Motor neuron (in vitro differentiated cells): Measurements from ENCODE around the gene OR8B12. TPM values are rescaled to one million over a fixed set of nuclear protein-coding genes. Genes with fewer than 3 reads are reported as not detected.
"Not testable (repeated sequence)": the region's sequence is repeated elsewhere in the genome, so short reads cannot be mapped to it uniquely, and the experiment has no call there.

Experiments
- ATAC-seq, 8 experiments: fragments of 200-7000 bp; cut with Tn5 transposase; replicated peaks in 6 of 8; 2 replicates each; pipeline ENCODE4 v1.8.0; 2021; ENCODE audit warnings: mild to moderate bottlenecking in 8 of 8, moderate library complexity in 8 of 8
- H3K27ac ChIP-seq, 2 donors: fragments of 250-450 bp; sonication (Bioruptor Pico); 2 replicates each; pipeline ENCODE4 v1.9.0; 2021; ENCODE audit warnings: antibody characterized with exemption in 2 of 2, mild to moderate bottlenecking in 2 of 2, moderate library complexity in 1 of 2
- H3K4me1 ChIP-seq, 2 donors: fragments of 250-450 bp; sonication (Bioruptor Pico); replicated peaks in 1 of 2; 2 replicates each; pipeline ENCODE4 v1.6.1; 2021; ENCODE audit warnings: antibody characterized with exemption in 2 of 2, mild to moderate bottlenecking in 2 of 2, moderate library complexity in 1 of 2
- H3K4me3 ChIP-seq, 5 donors: fragments of 250-450 bp; sonication (Bioruptor Pico); 2 replicates each; pipeline ENCODE4 v1.9.0; 2021; ENCODE audit warnings: antibody characterized with exemption in 5 of 5, mild to moderate bottlenecking in 5 of 5, moderate library complexity in 4 of 5
- WGBS, 10 experiments: fragments of 450-650 bp; shearing (Covaris generic); methylation state at CpG; one replicate each; pipeline ENCODE4 v1.0.0; 2022; 5-methylcytosine and 5-hydroxymethylcytosine counted together
- in situ Hi-C, 9 experiments: fragments of 400-800 bp; cut with MboI; loops; one replicate each; pipeline ENCODE4 v1.15.0; 2021; ENCODE audit warnings: low sequenced_read_pairs in 9 of 9, low pct_unique_long_range_greater_than_20kb in 2 of 9; ENCODE audit not compliant: unreplicated experiment in 9 of 9
- total RNA-seq, 8 experiments: library from RNA; unstranded; fragments of 300-600 nt; gene quantifications; 2 replicates each; pipeline versions ENCODE4 v1.2.3 to v1.2.4, GENCODE V29; 2022

Gene OR8B12
- total RNA-seq, 8 experiments from 2014 or later = 0.25 to 1.2 (median 0.40) TPM; not detected in 4

GRCh38 chr11:124518989-124519451 is 24.4 kb downstream of the OR8B12 start:
- 29 to 100% (median 83%) methylated on average over 1 to 3 of the region's 3 CpGs; no CpG with 5 or more reads in 1 of the 10 experiments for WGBS, 10 experiments
- no peak overlapping the region for H3K4me3 ChIP-seq
- H3K4me1 ChIP-seq = peaks cover 0 to 4% of the 10 kb centered on the region in 2 donors
- in situ Hi-C loops = no loop called here
- peak in 6 of 8 experiments; percentile 39 to 83 (median 66) for ATAC-seq
- no peak overlapping the region for H3K27ac ChIP-seq

GRCh38 chr11:124517314-124517713 is 26.1 kb downstream of the OR8B12 start:
- Histone ChIP-seq H3K4me3 (no peak overlapping the region), H3K4me1 (peaks cover 0 to 4% of the 10 kb centered on the region in 2 donors), H3K27ac (no peak overlapping the region)
- in situ Hi-C loops = no loop called here
- 0 to 96% (median 73%) methylated on average over 2 to 11 of the region's 12 CpGs; no CpG with 5 or more reads in 3 of the 10 experiments for WGBS, 10 experiments
- ATAC-seq = no peak

- in situ Hi-C loops, H3K4me1 ChIP-seq, H3K4me3 ChIP-seq, H3K27ac ChIP-seq, ATAC-seq: not testable (repeated sequence)
- 0 to 100% (median 92%) methylated on average over 1 to 4 of the region's 4 CpGs; no CpG with 5 or more reads in 3 of the 10 experiments for WGBS, 10 experiments
Measured at GRCh38 chr11:124514675-124515074, 28.8 kb downstream of the OR8B12 start.

GRCh38 chr11:124514131-124514530 is 29.3 kb downstream of the OR8B12 start:
- WGBS, 10 experiments = 16 to 100% (median 86%) methylated on average over 1 to 3 of the region's 3 CpGs; no CpG with 5 or more reads in 1 of the 10 experiments
- no peak overlapping the region for H3K27ac ChIP-seq
- peaks cover 0 to 3% of the 10 kb centered on the region in 2 donors for H3K4me1 ChIP-seq
- H3K4me3 ChIP-seq = no peak overlapping the region
- in situ Hi-C loops = no loop called here
- no peak for ATAC-seq

- no peak overlapping the region for H3K4me3 ChIP-seq
- no peaks in the 10 kb centered on the region for H3K4me1 ChIP-seq
- no peak overlapping the region for H3K27ac ChIP-seq
- in situ Hi-C loops = no loop called here
- no peak for ATAC-seq
Measured at GRCh38 chr11:124511745-124512144, 31.7 kb downstream of the OR8B12 start.

- no peak for ATAC-seq
- WGBS, 10 experiments = 27 to 80% (median 70%) methylated on average over 1 to 3 of the region's 4 CpGs; no CpG with 5 or more reads in 5 of the 10 experiments
- H3K4me1 ChIP-seq = no peaks in the 10 kb centered on the region
- in situ Hi-C loops = no loop called here
- H3K4me3 ChIP-seq = no peak overlapping the region
- H3K27ac ChIP-seq = no peak overlapping the region
Measured at GRCh38 chr11:124510279-124510678, 33.2 kb downstream of the OR8B12 start.

GRCh38 chr11:124499711-124500110 is 43.7 kb downstream of the OR8B12 start:
- no peaks in the 10 kb centered on the region for H3K4me1 ChIP-seq
- 38 to 100% (median 80%) methylated on average over 1 to 7 of the region's 8 CpGs; no CpG with 5 or more reads in 1 of the 10 experiments for WGBS, 10 experiments
- in situ Hi-C loops = no loop called here
- H3K4me3 ChIP-seq = no peak overlapping the region
- no peak for ATAC-seq
- H3K27ac ChIP-seq = no peak overlapping the region

GRCh38 chr11:124493016-124493655 is 50.3 kb downstream of the OR8B12 start:
- H3K4me3 ChIP-seq = no peak overlapping the region
- in situ Hi-C loops = no loop called here
- 0 to 100% (median 87%) methylated on average over 1 to 4 of the region's 4 CpGs for WGBS, 10 experiments
- H3K4me1 ChIP-seq = no peaks in the 10 kb centered on the region
- no peak overlapping the region for H3K27ac ChIP-seq
- peak in 1 of 8 experiments; percentile 44 for ATAC-seq

Other genes with a start within 250 kb of the OR8B12 start
- under 1 TPM in 5 of 8 experiments, not detected in 3; 0.05 to 0.66 (median 0.18) TPM for gene OR8D1, start 229.7 kb downstream of the OR8B12 start, total RNA-seq
- gene OR8D2, start 223.5 kb downstream of the OR8B12 start, total RNA-seq = under 1 TPM in 2 of 8 experiments, not detected in 6; 0.42 to 0.76 TPM
- gene OR8B2, start 159.2 kb downstream of the OR8B12 start, total RNA-seq = under 1 TPM in 1 of 8 experiments, not detected in 7; 0.66 TPM
- under 1 TPM in 2 of 8 experiments, not detected in 6; 0.09 to 0.33 TPM for gene OR8B3, start 144.6 kb downstream of the OR8B12 start, total RNA-seq
- under 1 TPM in 1 of 8 experiments, not detected in 7; 0.38 TPM for gene OR8B4, start 118.8 kb downstream of the OR8B12 start, total RNA-seq
- under 1 TPM in 5 of 8 experiments, not detected in 3; 0.04 to 0.76 (median 0.14) TPM for gene OR8B8, start 98.0 kb downstream of the OR8B12 start, total RNA-seq
- gene OR8A1, start 26.3 kb upstream of the OR8B12 start, total RNA-seq = under 1 TPM in 5 of 8 experiments, not detected in 3; 0.04 to 0.66 (median 0.23) TPM
- under 1 TPM in 2 of 8 experiments, not detected in 6; 0.33 to 0.42 TPM for gene PANX3, start 67.8 kb upstream of the OR8B12 start, total RNA-seq
- 10 to 100 TPM; 16.8 to 49.6 (median 25.9) TPM for gene TBRG1, start 79.2 kb upstream of the OR8B12 start, total RNA-seq
- gene SIAE, start 130.1 kb upstream of the OR8B12 start, total RNA-seq = 10 to 100 TPM in 4 of 8 experiments, 1 to 10 TPM in 4; 3.2 to 78.6 (median 15.5) TPM
- gene SPA17, start 130.2 kb upstream of the OR8B12 start, total RNA-seq = 10 to 100 TPM; 13.7 to 71.4 (median 20.1) TPM
- 10 to 100 TPM in 3 of 8 experiments, 1 to 10 TPM in 2, under 1 TPM in 3; 0.49 to 34.2 (median 2.6) TPM for gene NRGN, start 196.3 kb upstream of the OR8B12 start, total RNA-seq
- gene VSIG2, start 208.6 kb upstream of the OR8B12 start, total RNA-seq = 1 to 10 TPM in 2 of 8 experiments, under 1 TPM in 3, not detected in 3; 0.17 to 2.0 (median 0.90) TPM
- 1 to 10 TPM in 3 of 8 experiments, under 1 TPM in 5; 0.11 to 9.3 (median 0.67) TPM for gene ESAM, start 218.6 kb upstream of the OR8B12 start, total RNA-seq